Motor neuron (in vitro differentiated cells): ENCODE data around the gene SCNM1. TPM values are rescaled to one million over a fixed set of nuclear protein-coding genes. Genes with fewer than 3 reads are reported as not detected.

Experiments used
- ATAC-seq, 8 experiments: fragments of 200-7000 bp; cut with Tn5 transposase; replicated peaks in 6 of 8; 2 replicates each; pipeline ENCODE4 v1.8.0; 2021; ENCODE audit warnings: mild to moderate bottlenecking in 8 of 8, moderate library complexity in 8 of 8
- H3K27ac ChIP-seq, 2 donors: fragments of 250-450 bp; sonication (Bioruptor Pico); 2 replicates each; pipeline ENCODE4 v1.9.0; 2021; ENCODE audit warnings: antibody characterized with exemption in 2 of 2, mild to moderate bottlenecking in 2 of 2, moderate library complexity in 1 of 2
- H3K4me1 ChIP-seq, 2 donors: fragments of 250-450 bp; sonication (Bioruptor Pico); replicated peaks in 1 of 2; 2 replicates each; pipeline ENCODE4 v1.6.1; 2021; ENCODE audit warnings: antibody characterized with exemption in 2 of 2, mild to moderate bottlenecking in 2 of 2, moderate library complexity in 1 of 2
- H3K4me3 ChIP-seq, 5 donors: fragments of 250-450 bp; sonication (Bioruptor Pico); 2 replicates each; pipeline ENCODE4 v1.9.0; 2021; ENCODE audit warnings: antibody characterized with exemption in 5 of 5, mild to moderate bottlenecking in 5 of 5, moderate library complexity in 4 of 5
- WGBS, 10 experiments: fragments of 450-650 bp; shearing (Covaris generic); methylation state at CpG; one replicate each; pipeline ENCODE4 v1.0.0; 2022; 5-methylcytosine and 5-hydroxymethylcytosine counted together
- in situ Hi-C, 9 experiments: fragments of 400-800 bp; cut with MboI; loops; one replicate each; pipeline ENCODE4 v1.15.0; 2021; ENCODE audit warnings: low sequenced_read_pairs in 9 of 9, low pct_unique_long_range_greater_than_20kb in 2 of 9; ENCODE audit not compliant: unreplicated experiment in 9 of 9
- total RNA-seq, 8 experiments: library from RNA; unstranded; fragments of 300-600 nt; gene quantifications; 2 replicates each; pipeline versions ENCODE4 v1.2.3 to v1.2.4, GENCODE V29; 2022

The SCNM1 gene
- total RNA-seq, 8 experiments from 2014 or later, result 41.0 to 115 (median 77.1) TPM

- WGBS, 10 experiments, result 86 to 100% (median 95%) methylated on average over 1 to 4 of the region's 7 CpGs; no CpG with 5 or more reads in 6 of the 10 experiments
Observed at GRCh38 chr1:151137789-151138188, 28.2 kb upstream of the SCNM1 start.

GRCh38 chr1:151142411-151143056 lies 23.4 kb upstream of the SCNM1 start:
- peak overlapping the region in 1 of 2 donors; percentile 4 for H3K27ac ChIP-seq
- in situ Hi-C loops, result no loop called here
- H3K4me3 ChIP-seq, result no peak overlapping the region
- 20 to 100% methylated on average over 1 to 2 of the region's 5 CpGs; no CpG with 5 or more reads in 8 of the 10 experiments for WGBS, 10 experiments
- peaks cover 28 to 34% of the 10 kb centered on the region in 2 donors for H3K4me1 ChIP-seq
- peak in 2 of 8 experiments; percentile 4 to 8 for ATAC-seq

More at GRCh38 chr1:151137789-151138188, 28.2 kb upstream of the SCNM1 start:
- H3K4me1 ChIP-seq, result peaks cover 2 to 7% of the 10 kb centered on the region in 2 donors
- H3K4me3 ChIP-seq, result no peak overlapping the region
- ATAC-seq, result no peak
- in situ Hi-C loops, result no loop called here
- no peak overlapping the region for H3K27ac ChIP-seq

- Histone ChIP-seq H3K27ac (peak overlapping the region in 1 of 2 donors; percentile 4), H3K4me3 (no peak overlapping the region)
- WGBS, 10 experiments, result 36 to 80% (median 54%) methylated on average over 1 to 4 of the region's 7 CpGs; no CpG with 5 or more reads in 4 of the 10 experiments
Observed at GRCh38 chr1:151143057-151143435, 22.9 kb upstream of the SCNM1 start.

GRCh38 chr1:151143986-151144385 lies 22.0 kb upstream of the SCNM1 start:
- ATAC-seq, result no peak
- peak overlapping the region; percentile 66 to 99 (median 88) for H3K4me3 ChIP-seq
- 10 to 13% methylated on average over 2 to 3 of the region's 5 CpGs; no CpG with 5 or more reads in 8 of the 10 experiments for WGBS, 10 experiments
- peak overlapping the region in 1 of 2 donors; percentile 4 for H3K27ac ChIP-seq
- H3K4me1 ChIP-seq, result peaks cover 30 to 38% of the 10 kb centered on the region in 2 donors
- in situ Hi-C loops, result no loop called here

More at GRCh38 chr1:151143057-151143435, 22.9 kb upstream of the SCNM1 start:
- in situ Hi-C loops, result no loop called here
- H3K4me1 ChIP-seq, result peaks cover 30 to 38% of the 10 kb centered on the region in 2 donors
- no peak for ATAC-seq

- in situ Hi-C loops, result no loop called here
- H3K4me1 ChIP-seq, result peaks cover 30 to 38% of the 10 kb centered on the region in 2 donors
- peak overlapping the region in 1 of 2 donors; percentile 16 for H3K27ac ChIP-seq
- peak overlapping the region; percentile 66 to 99 (median 88) for H3K4me3 ChIP-seq
- ATAC-seq, result no peak
- WGBS, 10 experiments, result 44 to 86% (median 60%) methylated on average over 1 to 4 of the region's 7 CpGs; no CpG with 5 or more reads in 3 of the 10 experiments
Observed at GRCh38 chr1:151144474-151145303, 21.3 kb upstream of the SCNM1 start.

GRCh38 chr1:151145304-151146071 lies 20.5 kb upstream of the SCNM1 start:
- in situ Hi-C loops, result no loop called here
- ATAC-seq, result peak in 6 of 8 experiments; percentile 1 to 4 (median 2)
- Histone ChIP-seq H3K4me3 (peak overlapping the region; percentile 66 to 99 (median 88)), H3K4me1 (peaks cover 30 to 38% of the 10 kb centered on the region in 2 donors), H3K27ac (peak overlapping the region; percentile 5 to 16)
- 0 to 30% (median 0%) methylated on average over 1 to 6 of the region's 43 CpGs; no CpG with 5 or more reads in 3 of the 10 experiments for WGBS, 10 experiments

- Histone ChIP-seq H3K27ac (peak overlapping the region; percentile 28 to 55), H3K4me1 (peaks cover 30 to 38% of the 10 kb centered on the region in 2 donors), H3K4me3 (peak overlapping the region; percentile 66 to 99 (median 88))
- in situ Hi-C loops, result no loop called here
- WGBS, 10 experiments, result 0 to 7% (median 0%) methylated on average over 1 to 7 of the region's 26 CpGs; no CpG with 5 or more reads in 5 of the 10 experiments
- peak in 3 of 8 experiments; percentile 2 to 7 (median 3) for ATAC-seq
Observed at GRCh38 chr1:151146072-151146411, 19.9 kb upstream of the SCNM1 start.

- Histone ChIP-seq H3K4me3 (peak within 1 kb of the TSS; percentile 66 to 99 (median 88)), H3K4me1 (peaks cover 30 to 38% of the 10 kb centered on the region in 2 donors), H3K27ac (peak within 1 kb of the TSS; percentile 46 to 55)
- 0 to 5% (median 2%) methylated on average over 2 to 13 of the region's 61 CpGs; no CpG with 5 or more reads in 5 of the 10 experiments for WGBS, 10 experiments
- peak; percentile 94 to 99 (median 96) for ATAC-seq
- in situ Hi-C loops, result no loop called here
Observed at GRCh38 chr1:151146412-151147131, 19.4 kb upstream of the SCNM1 start, which contains the start of gene SEMA6C. SEMA6C (minus strand) TSS chr1:151146631; CDS start chr1:151142621, 4,010 bp downstream.

GRCh38 chr1:151147132-151147503 lies 18.8 kb upstream of the SCNM1 start:
- peaks cover 30 to 38% of the 10 kb centered on the region in 2 donors for H3K4me1 ChIP-seq
- no peak for ATAC-seq
- H3K4me3 ChIP-seq, result peak overlapping the region; percentile 66 to 99 (median 88)
- H3K27ac ChIP-seq, result peak overlapping the region; percentile 46 to 51
- in situ Hi-C loops, result no loop called here
- 0 to 75% (median 12%) methylated on average over 4 to 7 of the region's 7 CpGs; no CpG with 5 or more reads in 6 of the 10 experiments for WGBS, 10 experiments

GRCh38 chr1:151147665-151148064 lies 18.3 kb upstream of the SCNM1 start:
- no peak for ATAC-seq
- in situ Hi-C loops, result no loop called here
- H3K27ac ChIP-seq, result peak overlapping the region in 1 of 2 donors; percentile 46
- peaks cover 29 to 32% of the 10 kb centered on the region in 2 donors for H3K4me1 ChIP-seq
- 58 to 100% (median 89%) methylated on average over 1 to 2 of the region's 2 CpGs; no CpG with 5 or more reads in 2 of the 10 experiments for WGBS, 10 experiments
- H3K4me3 ChIP-seq, result peak overlapping the region in 3 of 5 donors; percentile 66 to 88 (median 85)

GRCh38 chr1:151156515-151156819 lies 9.5 kb upstream of the SCNM1 start, which contains the start of gene TNFAIP8L2:
TNFAIP8L2 (plus strand) TSS chr1:151156649; CDS start chr1:151158698, 2,049 bp downstream.
- H3K4me3 ChIP-seq, result no peak within 1 kb of the TSS
- 0 to 83% (median 63%) methylated on average over 1 to 3 of the region's 4 CpGs; no CpG with 5 or more reads in 3 of the 10 experiments for WGBS, 10 experiments

More at GRCh38 chr1:151156515-151156819, 9.5 kb upstream of the SCNM1 start, which contains the start of gene TNFAIP8L2:
- no peak within 1 kb of the TSS for H3K27ac ChIP-seq
- peaks cover 2 to 5% of the 10 kb centered on the region in 2 donors for H3K4me1 ChIP-seq
- in situ Hi-C loops, result loop anchor here in 1 of 9 experiments (25.0 kb wide), 1 partner anchor 94 kb away; the partner anchor contains the start of genes CDC42SE1, GABPB2 and MLLT11
- peak; percentile 10 to 69 (median 36) for ATAC-seq
